Measurements from ENCODE around the gene PEX16. TPM values are rescaled to one million over a fixed set of nuclear protein-coding genes. Genes with fewer than 3 reads are reported as not detected.
A peak's percentile ranks its signal among the peaks of the same experiment; 100 is the strongest.

Gene PEX16
- total RNA-seq, 4 donors from 2014 or later = 28.5 to 41.2 (median 29.5) TPM

- Histone ChIP-seq H3K9me3 (no peaks in the 10 kb centered on the region), H3K4me1 (peaks cover 29 to 42% of the 10 kb centered on the region in 2 donors), H3K27ac (peak overlapping the region; percentile 96 to 97 (median 97)), H3K36me3 (no peaks in the 10 kb centered on the region), H3K4me3 (replicated peaks in 1 of 3) (peak overlapping the region in 2 of 3 donors; percentile 57 to 59), H3K27me3 (no peaks in the 10 kb centered on the region)
- intact Hi-C loops (cut with DNase I) = no loop called here
- WGBS, 2 donors = 15 to 22% methylated on average over 23 to 27 of the region's 54 CpGs
- DNase-seq = peak; percentile 93 to 94
- TF ChIP-seq, protein P1, sequence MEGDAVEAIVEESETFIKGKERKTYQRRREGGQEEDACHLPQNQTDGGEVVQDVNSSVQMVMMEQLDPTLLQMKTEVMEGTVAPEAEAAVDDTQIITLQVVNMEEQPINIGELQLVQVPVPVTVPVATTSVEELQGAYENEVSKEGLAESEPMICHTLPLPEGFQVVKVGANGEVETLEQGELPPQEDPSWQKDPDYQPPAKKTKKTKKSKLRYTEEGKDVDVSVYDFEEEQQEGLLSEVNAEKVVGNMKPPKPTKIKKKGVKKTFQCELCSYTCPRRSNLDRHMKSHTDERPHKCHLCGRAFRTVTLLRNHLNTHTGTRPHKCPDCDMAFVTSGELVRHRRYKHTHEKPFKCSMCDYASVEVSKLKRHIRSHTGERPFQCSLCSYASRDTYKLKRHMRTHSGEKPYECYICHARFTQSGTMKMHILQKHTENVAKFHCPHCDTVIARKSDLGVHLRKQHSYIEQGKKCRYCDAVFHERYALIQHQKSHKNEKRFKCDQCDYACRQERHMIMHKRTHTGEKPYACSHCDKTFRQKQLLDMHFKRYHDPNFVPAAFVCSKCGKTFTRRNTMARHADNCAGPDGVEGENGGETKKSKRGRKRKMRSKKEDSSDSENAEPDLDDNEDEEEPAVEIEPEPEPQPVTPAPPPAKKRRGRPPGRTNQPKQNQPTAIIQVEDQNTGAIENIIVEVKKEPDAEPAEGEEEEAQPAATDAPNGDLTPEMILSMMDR (IDR thresholded peaks at IDR 0.05) = no peak
- peak; percentile 19 to 62 for TF ChIP-seq POLR2A (IDR thresholded peaks at IDR 0.05)
Measured at GRCh38 chr11:45921561-45922424, 4.1 kb upstream of the PEX16 start.

DNA sequence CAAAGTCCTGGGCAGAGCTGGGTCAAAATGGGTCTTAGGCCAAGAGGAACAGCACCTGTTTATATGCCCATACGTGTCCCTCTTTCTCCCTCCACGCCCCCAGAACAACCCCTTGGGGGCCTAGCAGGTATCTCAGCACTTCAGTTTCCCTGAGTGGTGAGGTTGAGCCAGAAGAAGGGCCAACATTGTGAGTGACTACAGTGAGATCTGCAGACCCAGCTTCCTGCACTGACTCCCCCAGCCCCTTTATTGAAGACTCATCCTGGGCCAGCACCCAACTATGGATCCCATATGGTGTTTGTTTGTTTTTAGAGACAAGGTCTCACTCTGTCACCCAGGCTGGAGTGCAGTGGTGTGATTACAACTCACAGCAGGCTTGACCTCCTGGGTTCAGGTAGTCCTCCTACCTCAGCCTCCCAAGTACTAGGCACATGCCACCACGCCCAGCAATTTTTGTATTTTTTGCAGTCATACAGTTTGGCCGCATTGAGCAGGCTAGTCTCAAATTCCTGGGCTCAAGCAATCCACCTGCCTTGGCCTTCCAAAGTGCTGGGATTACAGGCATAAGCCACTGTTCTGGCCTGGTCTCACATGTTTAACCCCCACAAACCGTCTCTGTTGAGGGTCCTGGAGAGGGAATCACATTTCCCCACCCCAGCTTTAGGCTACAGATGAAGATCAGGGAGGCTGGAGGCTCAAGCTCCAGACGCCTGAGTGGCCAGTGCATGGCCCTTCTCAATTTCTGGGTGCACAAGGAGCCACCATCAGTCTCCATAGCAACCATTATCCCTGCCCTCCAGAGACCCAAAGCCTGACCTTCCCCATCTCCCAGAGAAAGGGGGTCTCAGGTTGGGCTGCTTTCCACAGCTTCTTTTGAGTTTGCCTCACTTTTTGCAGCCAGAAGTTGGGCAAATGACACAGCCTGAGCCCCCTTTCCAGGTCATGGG lies 3.1 kb upstream of the PEX16 start:
- WGBS, 2 donors = 70 to 83% methylated on average over 6 of the region's 6 CpGs
- TF ChIP-seq, protein P1 (IDR thresholded peaks at IDR 0.05) = no peak
- TF ChIP-seq POLR2A (IDR thresholded peaks at IDR 0.05) = no peak
- Histone ChIP-seq H3K27me3 (no peaks in the 10 kb centered on the region), H3K27ac (peak overlapping the region; percentile 96 to 97 (median 97)), H3K4me1 (peaks cover 31 to 50% of the 10 kb centered on the region in 2 donors), H3K9me3 (no peaks in the 10 kb centered on the region), H3K36me3 (no peaks in the 10 kb centered on the region), H3K4me3 (replicated peaks in 1 of 3) (no peak overlapping the region)
- intact Hi-C loops (cut with DNase I) = no loop called here
- DNase-seq = peak in 1 of 2 donors; percentile 3

- H3K4me1 ChIP-seq = peaks cover 31 to 50% of the 10 kb centered on the region in 2 donors
Measured at GRCh38 chr11:45919806-45920530, 2.3 kb upstream of the PEX16 start.

DNA sequence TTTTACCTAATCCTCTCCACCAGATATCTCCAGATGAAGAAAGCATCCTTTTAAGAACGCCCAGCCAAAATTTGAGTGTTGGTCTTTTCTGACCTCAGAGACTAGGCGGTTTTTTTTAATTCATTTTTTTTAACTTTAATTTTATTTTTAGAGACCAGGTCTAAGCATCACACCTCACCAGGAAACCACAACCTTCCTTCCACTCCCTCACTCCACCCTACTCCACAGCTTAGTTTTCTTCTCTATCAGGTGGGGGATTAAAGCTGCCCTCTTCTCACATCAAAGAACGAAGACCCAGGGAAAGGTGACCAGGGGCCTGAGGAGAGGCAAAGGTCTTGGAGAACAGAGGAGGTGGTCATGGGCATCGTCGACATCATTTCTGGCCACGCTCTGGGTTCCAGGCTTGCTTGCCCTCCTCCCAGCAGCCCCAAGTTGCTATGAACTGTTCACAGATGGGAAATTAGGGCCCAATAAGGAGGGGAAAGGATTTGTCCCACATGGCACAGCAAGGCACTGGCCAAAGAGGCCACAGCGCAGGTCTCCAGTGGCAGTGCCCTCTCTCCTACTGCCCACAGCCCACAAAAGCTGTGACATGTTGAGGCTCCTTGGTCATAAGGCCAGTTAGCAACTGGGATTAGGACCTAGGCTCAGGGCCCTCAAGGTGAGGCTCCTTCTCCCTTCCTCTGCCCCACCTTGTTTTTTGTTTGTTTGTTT lies 1.4 kb upstream of the PEX16 start:
- no peaks in the 10 kb centered on the region for H3K27me3 ChIP-seq
- H3K9me3 ChIP-seq = no peaks in the 10 kb centered on the region
- peaks cover 31 to 50% of the 10 kb centered on the region in 2 donors for H3K4me1 ChIP-seq
- H3K36me3 ChIP-seq = peaks cover 4 to 6% of the 10 kb centered on the region in 2 donors
- DNase-seq = no peak
- TF ChIP-seq, protein P1 (IDR thresholded peaks at IDR 0.05) = no peak
- TF ChIP-seq POLR2A (IDR thresholded peaks at IDR 0.05) = no peak
- H3K4me3 ChIP-seq (replicated peaks in 1 of 3) = no peak overlapping the region
- H3K27ac ChIP-seq = peak overlapping the region; percentile 71 to 97 (median 96)
- intact Hi-C loops (cut with DNase I) = loop anchor here (10.0 kb wide), 1 partner anchor 114 kb away; the partner anchor contains the start of gene SLC35C1
- 75 to 76% methylated on average over 7 of the region's 7 CpGs for WGBS, 2 donors

More at GRCh38 chr11:45919806-45920530, 2.3 kb upstream of the PEX16 start:
- TF ChIP-seq, protein P1 (IDR thresholded peaks at IDR 0.05) = no peak
- TF ChIP-seq POLR2A (IDR thresholded peaks at IDR 0.05) = no peak
- no peak for DNase-seq
- no peak overlapping the region for H3K4me3 ChIP-seq (replicated peaks in 1 of 3)
- no peaks in the 10 kb centered on the region for H3K9me3 ChIP-seq
- intact Hi-C loops (cut with DNase I) = loop anchor here (10.0 kb wide), 1 partner anchor 115 kb away; the partner anchor contains the start of gene SLC35C1
- WGBS, 2 donors = 72 to 74% methylated on average over 12 to 13 of the region's 13 CpGs
- no peaks in the 10 kb centered on the region for H3K36me3 ChIP-seq
- H3K27me3 ChIP-seq = no peaks in the 10 kb centered on the region
- peak overlapping the region; percentile 96 to 97 (median 97) for H3K27ac ChIP-seq
